Panc1 (cell line): ENCODE data around the gene KLF12.

Experiments used
- POLR2AphosphoS5 ChIP-seq: IDR thresholded peaks from 2 replicates; pipeline ENCODE4 v1.6.1; 2012; ENCODE audit warnings: mild to moderate bottlenecking, low read depth, low read length, moderate library complexity
- TF ChIP-seq, protein P1 (sequence below): fragments of 450-650 bp; IDR thresholded peaks from 2 replicates; pipeline ENCODE4 v1.5.1; 2017; ENCODE audit warnings: mild to moderate bottlenecking
- TF ChIP-seq, protein P2 (sequence below), 2 experiments: IDR thresholded peaks; 2 replicates each; pipeline ENCODE4 v1.6.1; 2011 to 2012; ENCODE audit warnings: low read depth in 2 of 2, control low read depth in 1 of 2, low read length in 1 of 2, mild to moderate bottlenecking in 1 of 2, moderate library complexity in 1 of 2; ENCODE audit not compliant: insufficient read depth in 1 of 2

DNA sequence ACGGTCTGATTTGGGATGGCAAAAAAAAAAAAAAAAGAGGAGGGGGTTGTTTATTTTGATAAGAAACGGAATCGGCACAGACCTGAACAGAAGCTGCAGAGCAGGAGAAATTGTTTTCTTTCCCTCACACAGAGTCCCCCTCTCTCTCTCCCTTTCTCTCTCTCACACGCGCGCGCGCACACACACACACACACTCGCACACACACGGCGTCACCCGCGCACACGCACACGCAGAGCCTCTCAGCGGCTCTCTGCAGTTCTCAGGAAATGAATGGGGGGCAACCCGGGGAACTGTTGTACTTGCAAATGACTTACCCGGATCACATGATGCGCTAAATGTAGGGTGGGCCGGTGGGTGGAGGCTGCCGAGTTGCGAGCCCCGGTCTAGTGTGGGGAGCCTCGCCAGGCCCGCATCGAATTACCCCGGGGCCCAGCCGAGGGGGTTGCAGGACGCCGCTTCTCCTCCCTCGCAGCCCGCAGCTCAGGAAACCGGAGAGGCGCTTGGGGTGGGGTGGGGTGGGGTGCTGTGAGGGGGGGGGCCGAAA lies 475 bp downstream of the KLF12 start:
- no peak for TF ChIP-seq POLR2AphosphoS5
- TF ChIP-seq, protein P1, sequence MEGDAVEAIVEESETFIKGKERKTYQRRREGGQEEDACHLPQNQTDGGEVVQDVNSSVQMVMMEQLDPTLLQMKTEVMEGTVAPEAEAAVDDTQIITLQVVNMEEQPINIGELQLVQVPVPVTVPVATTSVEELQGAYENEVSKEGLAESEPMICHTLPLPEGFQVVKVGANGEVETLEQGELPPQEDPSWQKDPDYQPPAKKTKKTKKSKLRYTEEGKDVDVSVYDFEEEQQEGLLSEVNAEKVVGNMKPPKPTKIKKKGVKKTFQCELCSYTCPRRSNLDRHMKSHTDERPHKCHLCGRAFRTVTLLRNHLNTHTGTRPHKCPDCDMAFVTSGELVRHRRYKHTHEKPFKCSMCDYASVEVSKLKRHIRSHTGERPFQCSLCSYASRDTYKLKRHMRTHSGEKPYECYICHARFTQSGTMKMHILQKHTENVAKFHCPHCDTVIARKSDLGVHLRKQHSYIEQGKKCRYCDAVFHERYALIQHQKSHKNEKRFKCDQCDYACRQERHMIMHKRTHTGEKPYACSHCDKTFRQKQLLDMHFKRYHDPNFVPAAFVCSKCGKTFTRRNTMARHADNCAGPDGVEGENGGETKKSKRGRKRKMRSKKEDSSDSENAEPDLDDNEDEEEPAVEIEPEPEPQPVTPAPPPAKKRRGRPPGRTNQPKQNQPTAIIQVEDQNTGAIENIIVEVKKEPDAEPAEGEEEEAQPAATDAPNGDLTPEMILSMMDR = no peak
- TF ChIP-seq, protein P2, sequence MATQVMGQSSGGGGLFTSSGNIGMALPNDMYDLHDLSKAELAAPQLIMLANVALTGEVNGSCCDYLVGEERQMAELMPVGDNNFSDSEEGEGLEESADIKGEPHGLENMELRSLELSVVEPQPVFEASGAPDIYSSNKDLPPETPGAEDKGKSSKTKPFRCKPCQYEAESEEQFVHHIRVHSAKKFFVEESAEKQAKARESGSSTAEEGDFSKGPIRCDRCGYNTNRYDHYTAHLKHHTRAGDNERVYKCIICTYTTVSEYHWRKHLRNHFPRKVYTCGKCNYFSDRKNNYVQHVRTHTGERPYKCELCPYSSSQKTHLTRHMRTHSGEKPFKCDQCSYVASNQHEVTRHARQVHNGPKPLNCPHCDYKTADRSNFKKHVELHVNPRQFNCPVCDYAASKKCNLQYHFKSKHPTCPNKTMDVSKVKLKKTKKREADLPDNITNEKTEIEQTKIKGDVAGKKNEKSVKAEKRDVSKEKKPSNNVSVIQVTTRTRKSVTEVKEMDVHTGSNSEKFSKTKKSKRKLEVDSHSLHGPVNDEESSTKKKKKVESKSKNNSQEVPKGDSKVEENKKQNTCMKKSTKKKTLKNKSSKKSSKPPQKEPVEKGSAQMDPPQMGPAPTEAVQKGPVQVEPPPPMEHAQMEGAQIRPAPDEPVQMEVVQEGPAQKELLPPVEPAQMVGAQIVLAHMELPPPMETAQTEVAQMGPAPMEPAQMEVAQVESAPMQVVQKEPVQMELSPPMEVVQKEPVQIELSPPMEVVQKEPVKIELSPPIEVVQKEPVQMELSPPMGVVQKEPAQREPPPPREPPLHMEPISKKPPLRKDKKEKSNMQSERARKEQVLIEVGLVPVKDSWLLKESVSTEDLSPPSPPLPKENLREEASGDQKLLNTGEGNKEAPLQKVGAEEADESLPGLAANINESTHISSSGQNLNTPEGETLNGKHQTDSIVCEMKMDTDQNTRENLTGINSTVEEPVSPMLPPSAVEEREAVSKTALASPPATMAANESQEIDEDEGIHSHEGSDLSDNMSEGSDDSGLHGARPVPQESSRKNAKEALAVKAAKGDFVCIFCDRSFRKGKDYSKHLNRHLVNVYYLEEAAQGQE (IDR thresholded peaks at IDR 0.05; ENCODE audit: insufficient read depth in 1 of 2, low read depth in 2 of 2, low read length in 1 of 2) = no peak
